Parathyroid adenoma (tissue), 2 donors: Measurements from ENCODE around the gene SHANK3.

Experiments used
- H2AFZ ChIP-seq: fragments of 300-600 bp; sonication (generic); one replicate; pipeline ENCODE4 v1.7.0; 2017; ENCODE audit warnings: antibody characterized with exemption, mild to moderate bottlenecking
- H3K27ac ChIP-seq: fragments of 300-600 bp; sonication (generic); one replicate; pipeline ENCODE4 v1.7.0; 2017
- H3K27me3 ChIP-seq: fragments of 300-600 bp; sonication (generic); one replicate; pipeline ENCODE4 v1.7.0; 2017; ENCODE audit warnings: low read length; ENCODE audit not compliant: control insufficient read depth, insufficient read depth
- H3K36me3 ChIP-seq: fragments of 300-600 bp; sonication (generic); one replicate; pipeline ENCODE4 v1.7.0; 2017; ENCODE audit warnings: low read length; ENCODE audit not compliant: control insufficient read depth, insufficient read depth
- H3K4me1 ChIP-seq: fragments of 300-600 bp; sonication (generic); one replicate; pipeline ENCODE4 v1.7.0; 2017; ENCODE audit warnings: control low read depth
- H3K4me2 ChIP-seq: fragments of 300-600 bp; sonication (generic); one replicate; pipeline ENCODE4 v1.7.0; 2017; ENCODE audit warnings: low read length
- H3K4me3 ChIP-seq: fragments of 300-600 bp; sonication (generic); one replicate; pipeline ENCODE4 v1.7.0; 2017; ENCODE audit warnings: low read depth, low read length
- H3K79me2 ChIP-seq: fragments of 300-600 bp; sonication (generic); one replicate; pipeline ENCODE4 v1.7.0; 2017; ENCODE audit warnings: control low read depth
- H3K9ac ChIP-seq: fragments of 300-600 bp; sonication (generic); one replicate; pipeline ENCODE4 v1.7.0; 2017; ENCODE audit warnings: mild to moderate bottlenecking
- H3K9me3 ChIP-seq: fragments of 300-600 bp; sonication (generic); one replicate; pipeline ENCODE4 v1.7.0; 2017; ENCODE audit warnings: low read length; ENCODE audit not compliant: control insufficient read depth
- TF ChIP-seq, protein P1 (sequence below): fragments of 300-600 bp; sonication (generic); IDR thresholded peaks from one replicate; pipeline ENCODE4 v1.7.0; 2017; ENCODE audit warnings: antibody characterized with exemption, mild to moderate bottlenecking
- donor health status: primary hyperparathyroidism.

The SHANK3 gene

DNA sequence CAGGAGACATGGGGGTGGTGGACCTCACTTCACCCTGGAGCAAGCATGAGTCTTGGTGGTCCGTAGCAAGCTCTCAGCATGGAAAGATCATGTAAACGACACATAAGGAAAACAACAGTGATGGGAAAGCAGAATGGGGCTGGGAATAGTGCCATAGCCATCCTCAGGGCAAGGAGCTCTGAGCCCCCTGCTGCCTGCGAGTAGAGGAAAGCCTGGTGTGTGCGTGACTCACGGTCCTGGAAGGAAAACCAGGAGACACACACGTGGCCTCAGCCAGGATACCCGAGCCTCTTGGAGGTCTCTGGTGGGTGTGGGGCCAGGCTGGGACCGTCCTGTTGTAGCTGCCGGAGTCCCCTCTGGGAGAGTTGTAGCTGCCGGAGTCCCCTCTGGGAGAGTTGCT lies 12.4 kb downstream of the SHANK3 start:
- no peak overlapping the region for H3K9ac ChIP-seq
- H3K4me1 ChIP-seq = no peaks in the 10 kb centered on the region
- H2AFZ ChIP-seq = no peak overlapping the region
- no peaks in the 10 kb centered on the region for H3K9me3 ChIP-seq
- TF ChIP-seq, protein P1, sequence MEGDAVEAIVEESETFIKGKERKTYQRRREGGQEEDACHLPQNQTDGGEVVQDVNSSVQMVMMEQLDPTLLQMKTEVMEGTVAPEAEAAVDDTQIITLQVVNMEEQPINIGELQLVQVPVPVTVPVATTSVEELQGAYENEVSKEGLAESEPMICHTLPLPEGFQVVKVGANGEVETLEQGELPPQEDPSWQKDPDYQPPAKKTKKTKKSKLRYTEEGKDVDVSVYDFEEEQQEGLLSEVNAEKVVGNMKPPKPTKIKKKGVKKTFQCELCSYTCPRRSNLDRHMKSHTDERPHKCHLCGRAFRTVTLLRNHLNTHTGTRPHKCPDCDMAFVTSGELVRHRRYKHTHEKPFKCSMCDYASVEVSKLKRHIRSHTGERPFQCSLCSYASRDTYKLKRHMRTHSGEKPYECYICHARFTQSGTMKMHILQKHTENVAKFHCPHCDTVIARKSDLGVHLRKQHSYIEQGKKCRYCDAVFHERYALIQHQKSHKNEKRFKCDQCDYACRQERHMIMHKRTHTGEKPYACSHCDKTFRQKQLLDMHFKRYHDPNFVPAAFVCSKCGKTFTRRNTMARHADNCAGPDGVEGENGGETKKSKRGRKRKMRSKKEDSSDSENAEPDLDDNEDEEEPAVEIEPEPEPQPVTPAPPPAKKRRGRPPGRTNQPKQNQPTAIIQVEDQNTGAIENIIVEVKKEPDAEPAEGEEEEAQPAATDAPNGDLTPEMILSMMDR = no peak
- no peaks in the 10 kb centered on the region for H3K27me3 ChIP-seq
- no peaks in the 10 kb centered on the region for H3K79me2 ChIP-seq
- H3K4me2 ChIP-seq = no peak overlapping the region
- no peaks in the 10 kb centered on the region for H3K36me3 ChIP-seq
- no peak overlapping the region for H3K27ac ChIP-seq
- no peak overlapping the region for H3K4me3 ChIP-seq

GRCh38 chr22:50686794-50687193 lies 14.2 kb downstream of the SHANK3 start:
- H3K27ac ChIP-seq = no peak overlapping the region
- no peak overlapping the region for H3K9ac ChIP-seq
- H3K4me3 ChIP-seq = no peak overlapping the region
- peaks cover 2% of the 10 kb centered on the region for H3K9me3 ChIP-seq
- H2AFZ ChIP-seq = no peak overlapping the region
- H3K4me1 ChIP-seq = no peaks in the 10 kb centered on the region
- no peaks in the 10 kb centered on the region for H3K36me3 ChIP-seq
- H3K79me2 ChIP-seq = no peaks in the 10 kb centered on the region
- no peak overlapping the region for H3K4me2 ChIP-seq
- no peaks in the 10 kb centered on the region for H3K27me3 ChIP-seq
- TF ChIP-seq, protein P1 = no peak

DNA sequence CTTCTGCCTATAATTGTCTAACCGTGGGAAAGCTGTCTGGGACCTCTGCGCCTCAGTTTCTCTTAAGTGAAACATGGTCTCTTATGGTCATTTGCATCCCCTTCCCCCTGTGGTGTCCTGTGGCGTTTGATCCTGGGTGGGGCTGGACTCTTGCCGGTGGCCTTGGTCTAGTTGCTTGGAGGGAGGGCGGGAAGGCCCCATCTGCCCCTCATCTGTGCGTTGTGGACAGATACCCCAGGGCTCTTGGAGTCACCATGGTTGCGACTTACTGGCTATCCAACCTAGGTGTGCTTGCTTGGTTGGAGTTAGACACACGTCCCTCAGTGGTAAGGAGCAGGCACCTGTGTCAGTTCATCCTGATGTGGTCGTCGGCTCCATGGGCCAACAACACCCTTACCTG lies 15.2 kb downstream of the SHANK3 start:
- TF ChIP-seq, protein P1 = no peak
- Histone ChIP-seq H3K4me1 (no peaks in the 10 kb centered on the region), H3K4me3 (no peak overlapping the region), H3K27ac (no peak overlapping the region), H3K79me2 (no peaks in the 10 kb centered on the region), H3K4me2 (no peak overlapping the region), H2AFZ (no peak overlapping the region), H3K36me3 (no peaks in the 10 kb centered on the region), H3K9me3 (peaks cover 3% of the 10 kb centered on the region), H3K9ac (no peak overlapping the region), H3K27me3 (no peaks in the 10 kb centered on the region)

GRCh38 chr22:50688448-50688847 lies 15.8 kb downstream of the SHANK3 start:
- H3K27ac ChIP-seq = no peak overlapping the region
- no peaks in the 10 kb centered on the region for H3K79me2 ChIP-seq
- H3K4me1 ChIP-seq = no peaks in the 10 kb centered on the region
- H3K4me3 ChIP-seq = no peak overlapping the region
- H3K9me3 ChIP-seq = peaks cover 3% of the 10 kb centered on the region
- H2AFZ ChIP-seq = no peak overlapping the region
- no peak overlapping the region for H3K9ac ChIP-seq
- no peaks in the 10 kb centered on the region for H3K27me3 ChIP-seq
- no peaks in the 10 kb centered on the region for H3K36me3 ChIP-seq
- TF ChIP-seq, protein P1 = no peak
- no peak overlapping the region for H3K4me2 ChIP-seq

DNA sequence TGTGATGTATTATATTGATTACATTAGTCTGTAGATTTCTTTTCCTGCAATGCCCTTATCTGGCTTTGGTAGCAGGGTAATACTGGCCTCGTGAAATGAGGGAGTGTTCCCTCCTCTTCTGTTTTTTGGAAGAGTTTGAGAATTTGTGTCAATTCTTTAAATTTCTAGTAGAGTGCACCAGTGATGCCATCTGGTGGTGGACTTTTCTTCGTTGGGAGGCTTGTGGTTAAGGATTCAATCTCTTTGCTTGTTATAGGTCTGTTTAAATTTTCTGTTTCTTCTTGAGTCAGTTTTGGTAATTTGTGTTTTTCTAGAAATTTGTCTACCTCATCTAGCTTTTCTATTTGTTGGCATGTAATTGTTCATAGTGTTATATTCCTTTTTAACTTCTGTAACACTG lies 18.9 kb downstream of the SHANK3 start:
- H3K27ac ChIP-seq = no peak overlapping the region
- no peaks in the 10 kb centered on the region for H3K4me1 ChIP-seq
- H3K27me3 ChIP-seq = no peaks in the 10 kb centered on the region
- no peak overlapping the region for H2AFZ ChIP-seq
- H3K9me3 ChIP-seq = peaks cover 3% of the 10 kb centered on the region
- no peak overlapping the region for H3K4me2 ChIP-seq
- TF ChIP-seq, protein P1 = no peak
- no peak overlapping the region for H3K9ac ChIP-seq
- no peaks in the 10 kb centered on the region for H3K79me2 ChIP-seq
- H3K4me3 ChIP-seq = no peak overlapping the region
- no peaks in the 10 kb centered on the region for H3K36me3 ChIP-seq
